OCI-LY3 (cell line): ENCODE measurements around the gene HIVEP2.

Experiments
- CTCF ChIP-seq: fragments of 200-600, 300-600 bp; sonication (generic); IDR thresholded peaks from 2 replicates; pipeline ENCODE4 v1.5.1; 2014; ENCODE audit warnings: antibody characterized with exemption, low read length, low read depth
- EZH2phosphoT487 ChIP-seq: fragments of 200-600 bp; shearing (Covaris generic); IDR thresholded peaks from 2 replicates; pipeline ENCODE4 v1.6.1; 2018; ENCODE audit warnings: antibody characterized with exemption, mixed run types, low read depth

DNA sequence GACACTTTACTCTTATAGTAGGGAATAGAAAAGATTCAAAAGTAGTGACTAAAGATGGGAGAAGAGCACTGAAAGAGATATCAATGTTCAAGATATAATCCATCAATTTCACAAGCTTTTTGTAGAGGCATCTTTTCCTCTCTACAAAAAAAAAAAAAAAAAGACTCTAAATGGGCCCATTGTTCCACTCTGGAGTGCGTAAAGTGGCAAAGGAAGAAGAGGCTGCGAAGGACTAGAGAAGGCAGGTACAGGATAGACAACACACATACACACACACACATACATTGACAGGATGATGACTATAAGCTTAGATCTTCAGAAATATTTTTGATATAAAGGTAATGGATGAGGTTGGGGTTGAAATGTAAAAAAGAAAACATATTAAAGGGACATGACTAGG, 157.6 kb downstream of the HIVEP2 start:
- TF ChIP-seq CTCF (no peak), EZH2phosphoT487 (no peak)
